ENCODE data around the gene CNDP2.

Gene CNDP2

DNA sequence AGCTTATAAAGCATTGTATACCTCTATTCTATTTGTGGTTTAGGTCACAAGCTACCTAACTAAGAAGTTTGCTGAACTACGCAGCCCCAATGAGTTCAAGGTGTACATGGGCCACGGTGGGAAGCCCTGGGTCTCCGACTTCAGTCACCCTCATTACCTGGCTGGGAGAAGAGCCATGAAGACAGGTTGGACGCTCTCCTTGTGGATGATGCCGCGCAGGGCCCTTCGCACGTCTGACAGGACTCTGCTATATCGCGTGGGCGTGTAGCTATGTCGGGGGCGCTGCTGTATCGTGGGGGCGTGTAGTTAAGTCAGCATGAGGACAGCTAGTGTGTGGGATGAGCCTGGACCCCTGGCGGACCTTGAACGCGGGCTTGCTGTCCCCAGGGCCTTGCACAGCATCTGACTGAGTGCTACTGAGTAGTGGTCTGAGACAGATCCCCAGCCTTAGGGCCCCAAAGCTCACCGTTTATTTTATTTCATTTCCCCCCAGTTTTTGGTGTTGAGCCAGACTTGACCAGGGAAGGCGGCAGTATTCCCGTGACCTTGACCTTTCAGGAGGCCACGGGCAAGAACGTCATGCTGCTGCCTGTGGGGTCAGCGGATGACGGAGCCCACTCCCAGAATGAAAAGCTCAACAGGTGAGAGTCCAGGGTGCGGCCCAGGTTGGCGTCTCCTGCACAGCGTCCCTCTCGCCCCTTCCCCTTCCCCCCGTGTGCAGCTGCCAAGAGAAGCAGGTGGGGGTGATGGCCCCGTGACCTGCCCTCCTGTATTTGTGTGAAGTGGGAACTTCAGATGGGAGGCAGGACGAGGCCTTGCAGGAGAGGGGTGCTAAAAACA lies 22.5 kb downstream of the CNDP2 start:
- ChIA-PET CTCF (interaction anchor here (1.0 to 1.3 kb wide), 2 partner anchors 33 to 960 kb away, joined by 4 to 5 read pairs; no protein-coding TSS in a partner anchor), POLR2A (no interaction called here)
- TF ChIP-seq, protein P1, sequence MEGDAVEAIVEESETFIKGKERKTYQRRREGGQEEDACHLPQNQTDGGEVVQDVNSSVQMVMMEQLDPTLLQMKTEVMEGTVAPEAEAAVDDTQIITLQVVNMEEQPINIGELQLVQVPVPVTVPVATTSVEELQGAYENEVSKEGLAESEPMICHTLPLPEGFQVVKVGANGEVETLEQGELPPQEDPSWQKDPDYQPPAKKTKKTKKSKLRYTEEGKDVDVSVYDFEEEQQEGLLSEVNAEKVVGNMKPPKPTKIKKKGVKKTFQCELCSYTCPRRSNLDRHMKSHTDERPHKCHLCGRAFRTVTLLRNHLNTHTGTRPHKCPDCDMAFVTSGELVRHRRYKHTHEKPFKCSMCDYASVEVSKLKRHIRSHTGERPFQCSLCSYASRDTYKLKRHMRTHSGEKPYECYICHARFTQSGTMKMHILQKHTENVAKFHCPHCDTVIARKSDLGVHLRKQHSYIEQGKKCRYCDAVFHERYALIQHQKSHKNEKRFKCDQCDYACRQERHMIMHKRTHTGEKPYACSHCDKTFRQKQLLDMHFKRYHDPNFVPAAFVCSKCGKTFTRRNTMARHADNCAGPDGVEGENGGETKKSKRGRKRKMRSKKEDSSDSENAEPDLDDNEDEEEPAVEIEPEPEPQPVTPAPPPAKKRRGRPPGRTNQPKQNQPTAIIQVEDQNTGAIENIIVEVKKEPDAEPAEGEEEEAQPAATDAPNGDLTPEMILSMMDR (IDR thresholded peaks at IDR 0.05; ENCODE audit: control extremely low read depth, extremely low read depth, low read depth, missing control alignments) = no peak
- no peak for DNase-seq (ENCODE audit: extremely low spot score)

DNA sequence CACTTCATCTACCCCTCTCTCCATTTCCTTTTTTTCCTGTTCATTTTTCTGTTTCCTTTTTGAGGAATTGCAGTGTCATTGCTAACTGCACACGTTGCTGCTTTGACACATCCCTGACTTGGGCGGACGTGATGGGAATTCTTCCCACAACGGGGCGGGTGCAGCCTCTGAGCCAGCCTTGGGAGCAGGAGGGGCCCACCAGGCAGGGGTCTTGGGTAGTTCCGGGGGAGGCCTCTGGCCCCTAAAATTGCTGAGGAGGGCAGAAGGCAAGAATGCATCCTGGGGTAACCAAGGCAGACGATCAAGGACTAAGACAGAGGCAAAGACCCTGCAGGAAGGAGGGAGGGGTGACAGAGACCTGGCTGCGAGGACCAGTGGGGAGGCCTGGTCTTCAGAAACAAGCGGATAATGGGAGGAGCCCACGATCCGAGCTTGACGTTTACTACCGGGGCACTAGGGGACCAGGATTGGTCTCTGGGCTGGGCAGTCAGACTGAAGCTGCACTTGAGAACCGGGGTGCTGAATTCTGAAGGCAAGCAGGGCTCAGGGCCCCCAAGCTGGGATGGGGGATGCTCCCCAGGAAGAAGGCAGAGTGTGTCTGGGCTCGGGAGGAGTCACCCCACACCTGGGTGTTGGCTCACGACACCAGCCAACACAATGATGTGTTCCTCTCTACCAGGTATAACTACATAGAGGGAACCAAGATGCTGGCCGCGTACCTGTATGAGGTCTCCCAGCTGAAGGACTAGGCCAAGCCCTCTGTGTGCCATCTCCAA lies 23.3 kb downstream of the CNDP2 start:
- POLR2A ChIA-PET = no interaction called here
- no peak for DNase-seq (ENCODE audit: extremely low spot score)
- CTCF ChIA-PET = no interaction called here
- TF ChIP-seq, protein P1 (IDR thresholded peaks at IDR 0.05; ENCODE audit: control extremely low read depth, extremely low read depth, low read depth, missing control alignments) = no peak

DNA sequence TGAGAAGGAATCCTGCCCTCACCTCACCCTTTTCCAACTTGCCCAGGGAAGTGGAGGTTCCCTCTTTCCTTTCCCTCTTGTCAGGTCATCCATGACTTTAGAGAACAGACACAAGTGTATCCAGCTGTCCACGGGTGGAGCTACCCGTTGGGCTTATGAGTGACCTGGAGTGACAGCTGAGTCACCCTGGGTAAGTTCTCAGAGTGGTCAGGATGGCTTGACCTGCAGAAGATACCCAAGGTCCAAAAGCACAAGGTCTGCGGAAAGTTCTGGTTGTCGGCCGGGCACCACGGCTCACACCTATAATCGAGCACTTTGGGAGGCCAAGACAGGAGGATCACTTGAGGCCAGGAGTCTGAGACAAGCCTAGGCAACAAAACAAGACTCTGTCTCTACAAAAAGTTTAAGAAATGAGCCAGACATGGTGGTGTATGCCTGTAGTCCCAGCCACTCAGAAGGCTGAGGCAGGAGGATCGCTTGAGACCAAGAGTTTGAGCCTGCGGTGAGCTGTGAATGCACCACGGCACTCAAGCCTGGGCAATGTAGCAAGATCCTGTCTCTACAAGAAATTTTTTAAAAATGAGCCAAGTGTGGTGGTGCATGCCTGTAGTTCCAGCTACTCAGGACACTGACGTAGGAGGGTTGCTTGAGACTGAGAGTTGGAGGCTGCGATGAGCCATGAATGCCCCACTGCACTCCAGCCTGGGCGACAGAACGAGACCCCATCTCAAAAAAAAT lies 24.1 kb downstream of the CNDP2 start:
- ChIA-PET CTCF (no interaction called here), POLR2A (no interaction called here)
- DNase-seq (ENCODE audit: extremely low spot score) = no peak
- TF ChIP-seq, protein P1 (IDR thresholded peaks at IDR 0.05; ENCODE audit: control extremely low read depth, extremely low read depth, low read depth, missing control alignments) = no peak

DNA sequence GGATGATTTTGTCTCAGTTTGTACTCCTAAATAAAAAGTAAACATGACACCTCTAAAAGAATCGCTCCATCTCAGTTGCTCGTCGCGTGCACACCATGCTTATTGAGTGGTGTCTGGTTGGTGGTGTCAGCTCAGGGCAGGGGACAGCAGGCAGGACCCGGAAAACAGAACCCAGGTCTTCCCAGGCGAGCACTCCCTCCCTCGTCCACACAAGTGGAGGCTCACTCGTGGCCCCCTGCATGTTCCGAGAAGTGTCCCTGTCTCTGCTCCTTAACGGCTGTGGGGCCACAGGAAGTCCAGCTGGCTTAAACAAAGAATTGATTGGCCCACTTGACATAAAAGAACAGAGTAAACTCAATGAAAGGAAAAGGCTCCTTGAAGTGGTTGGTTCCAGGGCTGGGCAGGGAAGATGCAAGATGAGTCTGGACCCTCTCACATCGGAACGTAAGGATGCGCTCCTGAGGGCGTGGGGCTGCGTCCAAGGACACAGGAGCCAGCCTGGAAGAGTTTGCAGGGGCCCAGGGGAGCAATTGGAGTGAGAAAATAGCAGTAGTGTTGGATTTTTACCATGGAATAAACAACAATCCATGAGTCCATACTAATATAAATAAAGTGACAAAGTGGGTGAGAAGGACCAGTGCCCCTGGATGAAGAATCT lies 25.0 kb downstream of the CNDP2 start:
- TF ChIP-seq, protein P1 (IDR thresholded peaks at IDR 0.05; ENCODE audit: control extremely low read depth, extremely low read depth, low read depth, missing control alignments) = no peak
- ChIA-PET CTCF (no interaction called here), POLR2A (no interaction called here)
- no peak for DNase-seq (ENCODE audit: extremely low spot score)

DNA sequence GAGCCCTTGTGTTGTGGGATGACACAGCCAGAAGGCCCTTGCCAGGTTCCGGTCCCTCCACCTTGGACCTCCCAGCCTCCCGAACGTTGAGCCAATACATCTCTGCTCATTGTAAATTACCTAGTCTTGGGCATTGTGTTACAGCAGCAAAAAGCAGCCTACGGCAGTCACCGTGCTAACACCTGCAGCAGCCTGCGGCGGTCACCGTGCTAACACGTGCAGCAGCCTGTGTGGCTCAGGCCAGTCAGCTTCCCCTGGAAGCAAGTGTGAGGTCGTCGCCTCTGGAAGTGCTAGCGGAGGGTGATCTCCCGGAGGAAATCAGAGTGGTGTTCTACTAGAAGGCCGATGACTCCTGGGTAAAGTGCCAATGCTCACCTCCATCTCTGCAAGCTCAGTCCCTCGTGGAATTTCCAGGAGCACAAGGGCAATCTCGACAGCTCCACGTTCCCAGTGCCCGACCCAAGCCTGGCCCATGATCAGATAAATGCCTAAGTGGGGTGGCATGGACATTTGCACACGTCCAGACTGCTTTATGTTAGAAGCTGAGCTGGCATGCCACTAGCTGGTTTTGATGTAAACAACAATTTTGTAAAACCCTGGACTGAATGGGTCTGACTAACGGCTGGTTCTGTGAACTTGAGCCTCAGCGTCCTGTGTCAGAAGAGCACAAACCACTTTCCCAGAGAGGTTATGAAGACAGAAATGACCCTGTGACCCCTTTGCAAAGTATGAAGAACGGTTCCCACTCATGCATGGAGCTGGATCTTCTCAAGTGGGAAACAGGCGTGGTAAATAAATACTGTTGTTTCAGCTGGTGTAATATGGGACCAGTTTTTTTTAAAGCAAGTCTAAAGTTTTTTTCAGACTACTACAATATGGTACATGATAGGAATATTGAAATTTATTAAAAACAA lies 26.7 kb downstream of the CNDP2 start:
- no peak for DNase-seq (ENCODE audit: extremely low spot score)
- CTCF ChIA-PET = interaction anchor here (0.9 kb wide), 1 partner anchor 29 kb away, joined by 3 read pairs; no protein-coding TSS in a partner anchor
- POLR2A ChIA-PET = no interaction called here
- TF ChIP-seq, protein P1 (IDR thresholded peaks at IDR 0.05; ENCODE audit: control extremely low read depth, extremely low read depth, low read depth, missing control alignments) = no peak
